ENCODE data around the gene NTN5.

Gene NTN5

DNA sequence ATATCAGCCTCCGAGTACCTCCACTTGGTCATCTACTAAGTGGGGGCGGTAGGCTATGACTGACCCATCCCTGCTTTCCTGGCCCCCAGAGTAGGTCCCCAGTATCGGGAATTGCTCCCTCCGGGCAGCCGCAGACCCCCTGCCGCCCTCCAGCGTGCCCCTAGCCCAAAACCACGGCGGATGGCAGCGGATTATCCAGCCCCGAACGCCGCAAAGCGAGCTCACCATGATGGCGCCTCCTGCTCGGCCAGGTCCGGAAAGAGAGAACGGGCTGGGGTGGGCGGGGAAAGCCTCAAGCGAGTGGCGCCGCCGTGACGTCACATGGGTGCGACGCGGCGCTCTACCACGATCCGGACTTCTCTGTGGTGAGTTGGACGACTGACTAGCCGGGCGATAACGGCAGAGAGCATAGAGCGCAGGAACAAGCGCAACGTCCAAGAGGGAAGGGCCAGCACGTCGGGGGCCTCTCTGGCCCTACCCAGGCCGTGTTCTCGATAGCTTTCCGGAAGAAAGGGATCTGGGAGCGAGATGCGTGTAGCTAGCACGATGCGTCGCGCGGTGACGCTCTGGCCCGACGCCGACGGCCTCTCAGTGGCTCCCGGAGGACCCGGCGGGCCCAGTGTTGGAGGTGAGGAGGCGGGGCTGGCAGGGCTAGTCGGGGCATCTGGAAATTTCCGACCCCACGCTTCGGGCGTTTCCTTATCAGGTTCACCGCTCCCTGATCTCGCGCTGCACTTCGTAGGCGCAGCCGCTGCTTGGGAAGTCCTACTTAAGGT lies 53.7 kb downstream of the NTN5 start, which contains the start of the genes RPL18 and SPHK2:
RPL18 (minus strand) TSS at position 263 of the 776 bp plus-strand sequence; CDS start at position 228, 35 bp downstream.
SPHK2 (plus strand) TSS at position 591 of the 776 bp plus-strand sequence. CDS start 1,009 bp downstream, outside the sequence.
- TF ChIP-seq, protein P1, sequence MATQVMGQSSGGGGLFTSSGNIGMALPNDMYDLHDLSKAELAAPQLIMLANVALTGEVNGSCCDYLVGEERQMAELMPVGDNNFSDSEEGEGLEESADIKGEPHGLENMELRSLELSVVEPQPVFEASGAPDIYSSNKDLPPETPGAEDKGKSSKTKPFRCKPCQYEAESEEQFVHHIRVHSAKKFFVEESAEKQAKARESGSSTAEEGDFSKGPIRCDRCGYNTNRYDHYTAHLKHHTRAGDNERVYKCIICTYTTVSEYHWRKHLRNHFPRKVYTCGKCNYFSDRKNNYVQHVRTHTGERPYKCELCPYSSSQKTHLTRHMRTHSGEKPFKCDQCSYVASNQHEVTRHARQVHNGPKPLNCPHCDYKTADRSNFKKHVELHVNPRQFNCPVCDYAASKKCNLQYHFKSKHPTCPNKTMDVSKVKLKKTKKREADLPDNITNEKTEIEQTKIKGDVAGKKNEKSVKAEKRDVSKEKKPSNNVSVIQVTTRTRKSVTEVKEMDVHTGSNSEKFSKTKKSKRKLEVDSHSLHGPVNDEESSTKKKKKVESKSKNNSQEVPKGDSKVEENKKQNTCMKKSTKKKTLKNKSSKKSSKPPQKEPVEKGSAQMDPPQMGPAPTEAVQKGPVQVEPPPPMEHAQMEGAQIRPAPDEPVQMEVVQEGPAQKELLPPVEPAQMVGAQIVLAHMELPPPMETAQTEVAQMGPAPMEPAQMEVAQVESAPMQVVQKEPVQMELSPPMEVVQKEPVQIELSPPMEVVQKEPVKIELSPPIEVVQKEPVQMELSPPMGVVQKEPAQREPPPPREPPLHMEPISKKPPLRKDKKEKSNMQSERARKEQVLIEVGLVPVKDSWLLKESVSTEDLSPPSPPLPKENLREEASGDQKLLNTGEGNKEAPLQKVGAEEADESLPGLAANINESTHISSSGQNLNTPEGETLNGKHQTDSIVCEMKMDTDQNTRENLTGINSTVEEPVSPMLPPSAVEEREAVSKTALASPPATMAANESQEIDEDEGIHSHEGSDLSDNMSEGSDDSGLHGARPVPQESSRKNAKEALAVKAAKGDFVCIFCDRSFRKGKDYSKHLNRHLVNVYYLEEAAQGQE (IDR thresholded peaks at IDR 0.05; ENCODE audit: insufficient read depth in 1 of 2, low read depth in 2 of 2, low read length in 2 of 2) = peak in 1 of 2 experiments; percentile 78; a peak in 2 of 4 replicates
- TF ChIP-seq FOXP2 (optimal IDR thresholded peaks at IDR 0.05; ENCODE audit: borderline replicate concordance, extremely low read depth, extremely low read length, insufficient read depth) (no peak), SIN3A (IDR thresholded peaks at IDR 0.05; ENCODE audit: borderline replicate concordance, insufficient read depth, low read length) (peak; percentile 86; the same call in 1 of the 2 replicates), TAF1 (IDR thresholded peaks at IDR 0.05; ENCODE audit: borderline replicate concordance, insufficient read depth, low read length) (peak; percentile 96), POLR2AphosphoS5 (IDR thresholded peaks at IDR 0.05; ENCODE audit: low read depth, low read length) (peak; percentile 96)

DNA sequence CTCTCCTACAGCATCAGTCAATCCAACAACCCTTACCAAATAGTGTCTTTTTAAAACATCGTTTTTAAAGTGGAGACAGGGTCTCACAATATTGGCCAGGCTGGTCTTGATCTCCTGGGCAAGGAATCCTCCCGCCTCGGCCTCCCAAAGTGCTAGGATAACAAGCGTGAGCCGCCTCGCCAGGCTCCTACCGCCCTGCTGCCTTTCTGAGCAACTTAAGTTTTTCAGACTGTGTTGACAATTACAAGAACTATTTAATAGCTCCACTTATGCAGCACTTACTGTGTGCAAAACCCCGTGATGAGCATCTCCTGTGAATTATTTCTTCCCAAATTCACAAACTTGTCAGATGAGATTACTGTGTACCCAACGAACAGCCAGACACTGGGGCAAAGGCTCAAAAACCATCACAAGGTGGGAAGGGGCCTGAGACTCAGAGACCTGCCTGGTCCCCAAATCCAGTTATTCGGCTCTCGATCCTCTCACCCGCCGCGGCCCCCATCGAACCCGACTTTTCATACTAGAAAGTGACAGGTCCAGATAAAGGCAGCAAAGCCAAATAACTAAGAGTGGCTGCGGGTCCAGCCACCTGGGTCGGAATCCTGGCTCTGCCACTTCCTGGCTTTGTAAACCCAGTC lies 54.4 kb downstream of the NTN5 start:
- TF ChIP-seq SIN3A (IDR thresholded peaks at IDR 0.05; ENCODE audit: borderline replicate concordance, insufficient read depth, low read length) (no peak), TAF1 (IDR thresholded peaks at IDR 0.05; ENCODE audit: borderline replicate concordance, insufficient read depth, low read length) (no peak), FOXP2 (optimal IDR thresholded peaks at IDR 0.05; ENCODE audit: borderline replicate concordance, extremely low read depth, extremely low read length, insufficient read depth) (no peak), POLR2AphosphoS5 (IDR thresholded peaks at IDR 0.05; ENCODE audit: low read depth, low read length) (no peak)
- TF ChIP-seq, protein P1 (IDR thresholded peaks at IDR 0.05; ENCODE audit: insufficient read depth in 1 of 2, low read depth in 2 of 2, low read length in 2 of 2) = no peak

DNA sequence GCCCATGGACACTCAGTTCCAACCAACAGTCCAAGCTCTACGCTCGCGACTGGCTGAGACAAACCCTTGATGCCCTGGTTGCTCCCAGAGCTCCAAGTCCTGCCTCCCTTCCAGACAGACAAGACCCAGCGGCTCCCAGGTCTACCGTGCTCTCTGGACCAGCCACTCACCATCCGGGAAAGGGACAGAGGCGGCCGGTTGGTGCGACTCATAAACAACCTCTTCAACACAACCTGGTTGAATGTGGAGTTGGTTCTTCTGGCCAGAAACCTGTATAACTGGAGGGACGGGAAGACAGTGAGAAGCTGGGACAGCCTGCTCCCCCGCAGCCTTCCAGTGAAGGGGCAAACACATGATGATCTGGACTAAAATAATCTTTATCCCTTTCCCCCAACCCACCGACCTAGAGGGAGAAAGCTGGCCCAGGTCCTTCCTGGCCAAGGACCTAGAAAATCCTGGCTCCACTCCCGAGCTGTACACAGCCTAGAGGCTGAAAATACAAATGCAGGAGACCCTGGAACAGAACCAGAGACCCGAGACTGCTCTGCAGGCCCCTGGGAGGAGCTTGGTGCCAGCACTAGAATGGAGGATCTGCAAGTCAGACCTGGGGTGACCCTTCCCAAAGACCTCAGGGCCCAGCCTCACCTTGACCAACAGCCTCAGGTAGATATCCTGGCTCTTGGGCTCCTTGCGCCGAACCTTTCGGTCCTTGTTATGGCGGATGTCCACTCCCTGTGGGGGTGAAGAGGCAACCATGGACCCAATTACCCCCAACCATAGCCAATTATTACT lies 55.5 kb downstream of the NTN5 start:
- TF ChIP-seq, protein P1 (IDR thresholded peaks at IDR 0.05; ENCODE audit: insufficient read depth in 1 of 2, low read depth in 2 of 2, low read length in 2 of 2) = no peak
- no peak for TF ChIP-seq POLR2AphosphoS5 (IDR thresholded peaks at IDR 0.05; ENCODE audit: low read depth, low read length)
- TF ChIP-seq TAF1 (IDR thresholded peaks at IDR 0.05; ENCODE audit: borderline replicate concordance, insufficient read depth, low read length) = no peak
- TF ChIP-seq SIN3A (IDR thresholded peaks at IDR 0.05; ENCODE audit: borderline replicate concordance, insufficient read depth, low read length) = no peak
- no peak for TF ChIP-seq FOXP2 (optimal IDR thresholded peaks at IDR 0.05; ENCODE audit: borderline replicate concordance, extremely low read depth, extremely low read length, insufficient read depth)

DNA sequence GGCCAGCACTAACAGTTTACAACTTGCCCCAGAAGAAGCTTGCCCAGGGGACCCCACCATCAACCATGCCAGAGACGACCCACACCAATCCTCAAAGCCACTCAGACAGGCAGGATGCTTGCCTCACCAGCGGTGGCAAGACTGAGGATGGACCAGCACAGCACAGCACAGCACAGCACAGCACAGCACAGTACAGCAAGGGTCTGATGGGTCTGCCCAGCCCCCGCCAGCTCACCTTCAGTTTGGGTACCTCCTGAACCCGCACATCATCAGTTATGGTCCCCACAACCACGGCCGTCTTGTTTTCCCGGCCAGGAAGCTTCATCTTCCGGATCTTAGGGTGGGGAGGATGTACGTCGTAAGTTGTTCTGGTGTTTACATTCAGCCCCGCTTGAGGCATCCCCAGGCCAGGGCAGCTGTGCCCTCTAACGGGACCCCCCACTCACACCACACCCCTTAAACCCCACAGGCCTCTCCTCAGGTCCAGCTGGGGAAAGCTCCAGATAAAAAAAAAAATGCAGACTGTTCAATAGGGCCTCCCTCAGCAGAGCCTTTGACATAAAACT lies 56.2 kb downstream of the NTN5 start:
- TF ChIP-seq, protein P1 (IDR thresholded peaks at IDR 0.05; ENCODE audit: insufficient read depth in 1 of 2, low read depth in 2 of 2, low read length in 2 of 2) = no peak
- TF ChIP-seq TAF1 (IDR thresholded peaks at IDR 0.05; ENCODE audit: borderline replicate concordance, insufficient read depth, low read length) (no peak), POLR2AphosphoS5 (IDR thresholded peaks at IDR 0.05; ENCODE audit: low read depth, low read length) (no peak), FOXP2 (optimal IDR thresholded peaks at IDR 0.05; ENCODE audit: borderline replicate concordance, extremely low read depth, extremely low read length, insufficient read depth) (no peak), SIN3A (IDR thresholded peaks at IDR 0.05; ENCODE audit: borderline replicate concordance, insufficient read depth, low read length) (no peak)
